Spleen (tissue), 11 donors: ENCODE data around the gene ASZ1. TPM values are rescaled to one million over a fixed set of nuclear protein-coding genes. Genes with fewer than 3 reads are reported as not detected.
"Not testable (repeated sequence)": the region's sequence is repeated elsewhere in the genome, so short reads cannot be mapped to it uniquely, and the experiment has no call there.

Experiments used
- DNase-seq: peaks from one replicate; pipeline ENCODE4 v3.0.0-alpha.2; 2020
- H3K27ac ChIP-seq, 8 donors: fragments of 200-600 bp; sonication (generic) in 7 of 8; 1 replicate in 4 of 8; 2 replicates in 4 of 8; pipeline versions ENCODE4 v1.5.0 to v1.8.0; 2016 to 2021; ENCODE audit warnings: inconsistent platforms in 4 of 8, mild to moderate bottlenecking in 4 of 8, moderate library complexity in 1 of 8
- H3K27me3 ChIP-seq, 7 donors: fragments of 200-600 bp; sonication (generic) in 6 of 7; replicated peaks in 1 of 7; 1 replicate in 4 of 7; 2 replicates in 3 of 7; pipeline versions ENCODE4 v1.5.0 to v1.8.0; 2016 to 2021; ENCODE audit warnings: inconsistent platforms in 3 of 7, mild to moderate bottlenecking in 1 of 7
- H3K36me3 ChIP-seq, 6 donors: fragments of 200-600 bp; sonication (generic) in 5 of 6; 1 replicate in 4 of 6; 2 replicates in 2 of 6; pipeline versions ENCODE4 v1.5.0 to v1.8.0; 2016 to 2021; ENCODE audit warnings: inconsistent platforms in 2 of 6
- H3K4me1 ChIP-seq, 6 donors: fragments of 200-600 bp; sonication (generic) in 5 of 6; 1 replicate in 3 of 6; 2 replicates in 3 of 6; pipeline versions ENCODE4 v1.5.0 to v1.8.0; 2016 to 2021; ENCODE audit warnings: inconsistent platforms in 3 of 6
- H3K4me3 ChIP-seq, 8 donors: fragments of 200-600 bp; sonication (generic) in 7 of 8; 1 replicate in 4 of 8; 2 replicates in 4 of 8; pipeline versions ENCODE4 v1.5.0 to v1.8.0; 2016 to 2021; ENCODE audit warnings: inconsistent platforms in 4 of 8, mild to moderate bottlenecking in 4 of 8, moderate library complexity in 2 of 8
- H3K9me3 ChIP-seq, 8 donors: fragments of 200-600 bp; sonication (generic) in 7 of 8; 1 replicate in 4 of 8; 2 replicates in 4 of 8; pipeline versions ENCODE4 v1.5.0 to v1.8.0; 2016 to 2021; ENCODE audit warnings: inconsistent platforms in 4 of 8
- CTCF ChIP-seq, 11 experiments: fragments of 200-600 bp in 7 of 11; fragments of 450-650 bp in 4 of 11; sonication (generic) in 4 of 11; IDR thresholded peaks in 8 of 11; conservative IDR thresholded peaks in 3 of 11; 1 replicate in 7 of 11; 2 replicates in 4 of 11; pipeline versions ENCODE4 v1.4.0 to v1.8.0; 2016 to 2021; ENCODE audit warnings: antibody characterized with exemption in 11 of 11, inconsistent platforms in 4 of 11, mild to moderate bottlenecking in 1 of 11
- POLR2A ChIP-seq, 3 donors: fragments of 450-650 bp; IDR thresholded peaks; one replicate each; pipeline ENCODE4 v1.5.1; 2017; ENCODE audit warnings: antibody characterized with exemption in 3 of 3, mild to moderate bottlenecking in 1 of 3
- POLR2AphosphoS5 ChIP-seq, 3 donors: sonication (generic); formaldehyde crosslinking; IDR thresholded peaks; one replicate each; pipeline ENCODE4 v1.5.1; 2017; ENCODE audit warnings: antibody characterized with exemption in 3 of 3
- WGBS, 5 donors: extraction: QIAGEN DNeasy Blood & Tissue Kit in 3 of 5; methylation state at CpG; one replicate each; pipeline versions ENCODE4 v1.1.5 to v1.1.7; 2013 to 2018; 5-methylcytosine and 5-hydroxymethylcytosine counted together
- intact Hi-C: fragments of 100-400 bp; cut with DNase I; formaldehyde crosslinking; loops from one replicate; pipeline ENCODE4 v1.15.0; 2023; ENCODE audit warnings: low total_unique reads
- polyA plus RNA-seq, 3 donors: library from polyadenylated mRNA; stranded (reverse); fragments of 200-250 nt; gene quantifications; one replicate each; pipeline ENCODE4 v1.2.1, GENCODE V29; 2013
- total RNA-seq, 7 donors: library from RNA; depleted of rRNA in 3 of 7; stranded (reverse); fragments of >200 nt in 3 of 7; fragmentation: NEBNext Ultra II Directional in 4 of 7; extraction: Animal tissue kit (Norgen Biotek cat#: 25700) in 4 of 7; gene quantifications; one replicate each; pipeline versions ENCODE4 v1.1.0 to v1.2.1, GENCODE V29; 2016 to 2021
- donor health status: healthy with polysubstance abuse.
- donor health status: DM: no; HTN: no; CAD: no; lungs with moderate emphysema.
- donor health status: DM: no; HTN: no; CAD: no.
- donor health status: Bipolar disorder and iron deficiency.
- donor health status: healthy.
- donor health status: DM: no; HTN: no; CAD: no.
- donor health status: DM: yes; HTN: yes; CAD: no.

ASZ1 gene
- total and polyA plus RNA-seq, 10 donors, result not detected

GRCh38 chr7:117468174-117468573, 40.9 kb upstream of the ASZ1 start:
- intact Hi-C loops, result no loop called here
- no peak for TF ChIP-seq POLR2AphosphoS5 (IDR thresholded peaks at IDR 0.05)
- peaks cover 0 to 1% (median 0%) of the 10 kb centered on the region in 8 donors for H3K9me3 ChIP-seq
- H3K36me3 ChIP-seq, result no peaks in the 10 kb centered on the region
- DNase-seq, result no peak
- no peaks in the 10 kb centered on the region for H3K27me3 ChIP-seq
- 83 to 90% (median 88%) methylated on average over 2 of the region's 2 CpGs for WGBS, 5 donors
- H3K4me1 ChIP-seq, result no peaks in the 10 kb centered on the region
- H3K27ac ChIP-seq, result no peak overlapping the region
- H3K4me3 ChIP-seq, result no peak overlapping the region

DNA sequence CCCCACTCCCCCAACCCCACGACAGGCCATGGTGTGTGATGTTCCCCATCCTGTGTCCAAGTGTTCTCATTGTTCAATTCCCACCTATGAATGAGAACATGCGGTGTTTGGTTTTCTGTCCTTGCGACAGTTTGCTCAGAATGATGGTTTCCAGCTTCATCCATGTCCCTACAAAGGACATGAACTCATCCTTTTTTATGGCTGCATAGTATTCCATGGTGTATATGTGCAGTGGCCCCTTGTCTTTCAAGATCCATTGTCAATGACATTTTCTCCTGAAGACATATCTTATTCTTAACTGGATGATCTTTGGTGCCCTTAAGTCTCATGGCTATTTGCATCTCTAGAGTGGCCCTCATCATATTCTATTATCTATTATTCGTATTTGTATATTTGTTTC, 33.5 kb upstream of the ASZ1 start:
- H3K27me3 ChIP-seq, H3K36me3 ChIP-seq, H3K27ac ChIP-seq, H3K4me1 ChIP-seq, intact Hi-C loops, DNase-seq, H3K4me3 ChIP-seq, H3K9me3 ChIP-seq: not testable (repeated sequence)
- 85 to 94% (median 90%) methylated on average over 3 to 4 of the region's 4 CpGs for WGBS, 5 donors

DNA sequence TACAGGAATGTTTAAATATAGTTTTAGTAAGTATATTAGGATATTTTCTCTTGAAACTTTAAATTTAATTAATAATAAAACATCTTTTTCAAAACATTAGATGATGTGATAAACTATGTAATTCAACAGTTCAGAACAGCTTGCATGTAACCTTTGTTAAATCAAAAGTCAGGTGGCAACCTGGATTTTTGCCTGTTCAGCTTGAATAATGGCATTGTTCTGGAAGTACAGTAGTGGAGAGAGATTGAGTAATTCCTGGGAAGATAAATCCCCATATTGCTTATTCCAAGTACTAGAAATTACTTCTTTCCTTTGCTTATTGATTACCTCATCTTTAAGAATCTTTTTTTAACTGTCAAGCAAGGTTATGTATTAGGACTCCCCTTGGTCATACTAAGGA, 32.4 kb upstream of the ASZ1 start:
- no peak for TF ChIP-seq POLR2A (IDR thresholded peaks at IDR 0.05)
- TF ChIP-seq POLR2AphosphoS5 (IDR thresholded peaks at IDR 0.05), result no peak
- no peak for TF ChIP-seq CTCF (IDR thresholded peaks at IDR 0.05 in 8 of 11, conservative IDR thresholded peaks at IDR 0.05 in 3 of 11)
- DNase-seq, result no peak
- Histone ChIP-seq H3K27me3 (no peaks in the 10 kb centered on the region), H3K4me1 (no peaks in the 10 kb centered on the region), H3K9me3 (peaks cover 0 to 7% (median 0%) of the 10 kb centered on the region in 8 donors), H3K27ac (no peak overlapping the region), H3K4me3 (no peak overlapping the region), H3K36me3 (no peaks in the 10 kb centered on the region)
- intact Hi-C loops, result no loop called here

DNA sequence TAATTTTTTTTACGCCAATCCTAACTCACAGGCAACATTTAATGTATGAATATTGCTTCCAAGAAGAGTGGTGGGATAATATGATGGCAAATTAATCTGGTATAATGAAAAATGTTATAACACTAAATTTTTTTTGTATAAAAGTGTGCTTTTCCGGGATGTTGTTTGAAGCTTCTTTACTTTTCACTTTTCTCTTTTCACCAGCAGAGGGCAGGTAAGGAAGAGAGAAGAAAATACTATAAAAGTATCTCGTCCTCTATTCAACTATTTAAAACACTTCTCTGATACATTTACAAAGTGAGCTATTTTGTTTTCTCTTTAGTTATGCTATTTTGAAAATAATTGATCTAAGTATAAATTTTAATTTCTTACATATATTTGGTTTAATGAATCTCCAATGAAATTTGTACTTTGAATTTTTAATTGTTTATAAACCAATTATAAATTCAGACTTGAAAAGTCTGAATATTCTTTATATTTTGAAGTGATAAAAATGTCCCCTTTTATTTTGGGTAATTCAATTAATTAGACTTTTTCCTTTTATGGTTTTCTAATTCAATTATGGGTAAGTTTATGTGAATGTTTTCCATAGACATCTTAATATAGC, 31.8 kb upstream of the ASZ1 start:
- Histone ChIP-seq H3K4me1 (no peaks in the 10 kb centered on the region), H3K27me3 (no peaks in the 10 kb centered on the region), H3K9me3 (peaks cover 0 to 7% (median 0%) of the 10 kb centered on the region in 8 donors), H3K4me3 (no peak overlapping the region), H3K27ac (no peak overlapping the region), H3K36me3 (no peaks in the 10 kb centered on the region)
- intact Hi-C loops, result no loop called here
- no peak for TF ChIP-seq POLR2AphosphoS5 (IDR thresholded peaks at IDR 0.05)
- no peak for TF ChIP-seq POLR2A (IDR thresholded peaks at IDR 0.05)
- TF ChIP-seq CTCF (IDR thresholded peaks at IDR 0.05 in 8 of 11, conservative IDR thresholded peaks at IDR 0.05 in 3 of 11), result peak in 6 of 11 experiments; percentile 13 to 44 (median 29)
- DNase-seq, result no peak
- WGBS, 5 donors, result 39 to 47% (median 40%) methylated on average over 3 of the region's 3 CpGs

GRCh38 chr7:117448655-117449054, 21.4 kb upstream of the ASZ1 start:
- no peak for DNase-seq
- intact Hi-C loops, result no loop called here
- TF ChIP-seq POLR2AphosphoS5 (IDR thresholded peaks at IDR 0.05) (no peak), CTCF (IDR thresholded peaks at IDR 0.05 in 8 of 11, conservative IDR thresholded peaks at IDR 0.05 in 3 of 11) (no peak), POLR2A (IDR thresholded peaks at IDR 0.05) (no peak)
- H3K36me3 ChIP-seq, result no peaks in the 10 kb centered on the region
- 64 to 77% (median 67%) methylated on average over 2 of the region's 2 CpGs for WGBS, 5 donors
- peaks cover 0 to 30% (median 25%) of the 10 kb centered on the region in 8 donors for H3K9me3 ChIP-seq
- no peaks in the 10 kb centered on the region for H3K4me1 ChIP-seq
- no peak overlapping the region for H3K27ac ChIP-seq
- H3K27me3 ChIP-seq, result no peaks in the 10 kb centered on the region
- H3K4me3 ChIP-seq, result no peak overlapping the region
